Measurements from ENCODE around the gene ANKRD42.

The ANKRD42 gene

GRCh38 chr11:83193315-83194280 is at the start of gene ANKRD42:
Gene ANKRD42 (plus strand): TSS chr11:83193712. CDS start chr11:83194671, 959 bp downstream.
- in situ Hi-C loops (cut with HindIII; ENCODE audit: low pct_ligation_motif_present, low pct_unique_long_range_greater_than_20kb, low sequenced_read_pairs): no loop called here
- DNase-seq: peak; percentile 94

GRCh38 chr11:83147895-83148294 is 45.6 kb upstream of the ANKRD42 start:
- in situ Hi-C loops (cut with HindIII; ENCODE audit: low pct_ligation_motif_present, low pct_unique_long_range_greater_than_20kb, low sequenced_read_pairs): no loop called here
- DNase-seq: no peak

- in situ Hi-C loops (cut with HindIII; ENCODE audit: low pct_ligation_motif_present, low pct_unique_long_range_greater_than_20kb, low sequenced_read_pairs): no loop called here
- DNase-seq: no peak
Measured at GRCh38 chr11:83150450-83150849, 43.1 kb upstream of the ANKRD42 start.

GRCh38 chr11:83151274-83151977 is 42.1 kb upstream of the ANKRD42 start:
- peak; percentile 21 for DNase-seq
- in situ Hi-C loops (cut with HindIII; ENCODE audit: low pct_ligation_motif_present, low pct_unique_long_range_greater_than_20kb, low sequenced_read_pairs): no loop called here

- in situ Hi-C loops (cut with HindIII; ENCODE audit: low pct_ligation_motif_present, low pct_unique_long_range_greater_than_20kb, low sequenced_read_pairs): no loop called here
- no peak for DNase-seq
Measured at GRCh38 chr11:83152264-83152663, 41.2 kb upstream of the ANKRD42 start.

GRCh38 chr11:83153764-83154163 is 39.7 kb upstream of the ANKRD42 start:
- in situ Hi-C loops (cut with HindIII; ENCODE audit: low pct_ligation_motif_present, low pct_unique_long_range_greater_than_20kb, low sequenced_read_pairs): no loop called here
- no peak for DNase-seq

- peak; percentile 99 for DNase-seq
- in situ Hi-C loops (cut with HindIII; ENCODE audit: low pct_ligation_motif_present, low pct_unique_long_range_greater_than_20kb, low sequenced_read_pairs): no loop called here
Measured at GRCh38 chr11:83156144-83156995, 37.1 kb upstream of the ANKRD42 start.

- DNase-seq: no peak
- in situ Hi-C loops (cut with HindIII; ENCODE audit: low pct_ligation_motif_present, low pct_unique_long_range_greater_than_20kb, low sequenced_read_pairs): no loop called here
Measured at GRCh38 chr11:83156996-83157593, 36.4 kb upstream of the ANKRD42 start, which contains the start of gene PCF11. Gene PCF11 (plus strand): TSS chr11:83157131. CDS start chr11:83157440, 309 bp downstream.

GRCh38 chr11:83157594-83158356 is 35.7 kb upstream of the ANKRD42 start:
- peak; percentile 42 for DNase-seq
- in situ Hi-C loops (cut with HindIII; ENCODE audit: low pct_ligation_motif_present, low pct_unique_long_range_greater_than_20kb, low sequenced_read_pairs): no loop called here

- DNase-seq: peak; percentile 31
- in situ Hi-C loops (cut with HindIII; ENCODE audit: low pct_ligation_motif_present, low pct_unique_long_range_greater_than_20kb, low sequenced_read_pairs): no loop called here
Measured at GRCh38 chr11:83158357-83158786, 35.1 kb upstream of the ANKRD42 start.

- in situ Hi-C loops (cut with HindIII; ENCODE audit: low pct_ligation_motif_present, low pct_unique_long_range_greater_than_20kb, low sequenced_read_pairs): no loop called here
- no peak for DNase-seq
Measured at GRCh38 chr11:83158965-83159901, 34.3 kb upstream of the ANKRD42 start.

GRCh38 chr11:83159902-83160865 is 33.3 kb upstream of the ANKRD42 start:
- DNase-seq: no peak
- in situ Hi-C loops (cut with HindIII; ENCODE audit: low pct_ligation_motif_present, low pct_unique_long_range_greater_than_20kb, low sequenced_read_pairs): no loop called here

GRCh38 chr11:83161610-83162199 is 31.8 kb upstream of the ANKRD42 start:
- no peak for DNase-seq
- in situ Hi-C loops (cut with HindIII; ENCODE audit: low pct_ligation_motif_present, low pct_unique_long_range_greater_than_20kb, low sequenced_read_pairs): no loop called here

GRCh38 chr11:83162377-83162776 is 31.1 kb upstream of the ANKRD42 start:
- peak; percentile 16 for DNase-seq
- in situ Hi-C loops (cut with HindIII; ENCODE audit: low pct_ligation_motif_present, low pct_unique_long_range_greater_than_20kb, low sequenced_read_pairs): no loop called here

- in situ Hi-C loops (cut with HindIII; ENCODE audit: low pct_ligation_motif_present, low pct_unique_long_range_greater_than_20kb, low sequenced_read_pairs): no loop called here
- no peak for DNase-seq
Measured at GRCh38 chr11:83166193-83166866, 27.2 kb upstream of the ANKRD42 start.

All from ACHN (cell line).